GM19468 (cell line): ENCODE measurements around the gene WTAP.
"Not testable (repeated sequence)": the region's sequence is repeated elsewhere in the genome, so short reads cannot be mapped to it uniquely, and the experiment has no call there.

Experiments
- ATAC-seq: cut with Tn5 transposase; IDR thresholded peaks from one replicate; pipeline ENCODE4 v1.9.1; 2021; ENCODE audit warnings: mild to moderate bottlenecking, moderate library complexity, moderate number of reproducible peaks; ENCODE audit not compliant: unreplicated experiment; ENCODE audit errors: extremely low read depth

Gene WTAP

GRCh38 chr6:159726255-159726917 lies 920 bp upstream of the WTAP start:
- no peak for ATAC-seq

GRCh38 chr6:159727717-159728445 lies 575 bp downstream of the WTAP start:
- peak; percentile 7 for ATAC-seq

GRCh38 chr6:159728531-159728964 lies 1.2 kb downstream of the WTAP start:
- ATAC-seq = no peak

GRCh38 chr6:159729598-159730331 lies 2.5 kb downstream of the WTAP start:
- ATAC-seq = no peak

- ATAC-seq = no peak
Measured at GRCh38 chr6:159730332-159730676, 3.0 kb downstream of the WTAP start.

- not testable (repeated sequence) for ATAC-seq
Measured at GRCh38 chr6:159732550-159732949, 5.2 kb downstream of the WTAP start.

GRCh38 chr6:159733395-159733794 lies 6.1 kb downstream of the WTAP start:
- ATAC-seq = not testable (repeated sequence)

GRCh38 chr6:159736908-159737307 lies 9.6 kb downstream of the WTAP start:
- ATAC-seq = no peak

- ATAC-seq = no peak
Measured at GRCh38 chr6:159739341-159739740, 12.0 kb downstream of the WTAP start.

GRCh38 chr6:159742165-159742564 lies 14.9 kb downstream of the WTAP start:
- no peak for ATAC-seq

- ATAC-seq = no peak
Measured at GRCh38 chr6:159745081-159745480, 17.8 kb downstream of the WTAP start.

- ATAC-seq = no peak
Measured at GRCh38 chr6:159746759-159747158, 19.5 kb downstream of the WTAP start.

GRCh38 chr6:159748127-159748526 lies 20.8 kb downstream of the WTAP start:
- not testable (repeated sequence) for ATAC-seq

GRCh38 chr6:159751448-159751847 lies 24.1 kb downstream of the WTAP start:
- ATAC-seq = no peak

- ATAC-seq = no peak
Measured at GRCh38 chr6:159753081-159753872, 26.0 kb downstream of the WTAP start.

- no peak for ATAC-seq
Measured at GRCh38 chr6:159754401-159754800, 27.1 kb downstream of the WTAP start.

- ATAC-seq = no peak
Measured at GRCh38 chr6:159754959-159755914, 27.9 kb downstream of the WTAP start.

- no peak for ATAC-seq
Measured at GRCh38 chr6:159756508-159756907, 29.2 kb downstream of the WTAP start.
